HG03175 (cell line): ENCODE measurements around the gene AKAP5.
"Not testable (repeated sequence)": the region's sequence is repeated elsewhere in the genome, so short reads cannot be mapped to it uniquely, and the experiment has no call there.

Source experiments
- ATAC-seq: cut with Tn5 transposase; IDR thresholded peaks from one replicate; pipeline ENCODE4 v1.9.1; 2021; ENCODE audit warnings: mild to moderate bottlenecking, moderate library complexity; ENCODE audit not compliant: unreplicated experiment

AKAP5 gene

GRCh38 chr14:64502456-64502855 is 37.2 kb downstream of the AKAP5 start:
- ATAC-seq: no peak

GRCh38 chr14:64502887-64503433 is 37.7 kb downstream of the AKAP5 start:
- peak; percentile 4 for ATAC-seq

DNA sequence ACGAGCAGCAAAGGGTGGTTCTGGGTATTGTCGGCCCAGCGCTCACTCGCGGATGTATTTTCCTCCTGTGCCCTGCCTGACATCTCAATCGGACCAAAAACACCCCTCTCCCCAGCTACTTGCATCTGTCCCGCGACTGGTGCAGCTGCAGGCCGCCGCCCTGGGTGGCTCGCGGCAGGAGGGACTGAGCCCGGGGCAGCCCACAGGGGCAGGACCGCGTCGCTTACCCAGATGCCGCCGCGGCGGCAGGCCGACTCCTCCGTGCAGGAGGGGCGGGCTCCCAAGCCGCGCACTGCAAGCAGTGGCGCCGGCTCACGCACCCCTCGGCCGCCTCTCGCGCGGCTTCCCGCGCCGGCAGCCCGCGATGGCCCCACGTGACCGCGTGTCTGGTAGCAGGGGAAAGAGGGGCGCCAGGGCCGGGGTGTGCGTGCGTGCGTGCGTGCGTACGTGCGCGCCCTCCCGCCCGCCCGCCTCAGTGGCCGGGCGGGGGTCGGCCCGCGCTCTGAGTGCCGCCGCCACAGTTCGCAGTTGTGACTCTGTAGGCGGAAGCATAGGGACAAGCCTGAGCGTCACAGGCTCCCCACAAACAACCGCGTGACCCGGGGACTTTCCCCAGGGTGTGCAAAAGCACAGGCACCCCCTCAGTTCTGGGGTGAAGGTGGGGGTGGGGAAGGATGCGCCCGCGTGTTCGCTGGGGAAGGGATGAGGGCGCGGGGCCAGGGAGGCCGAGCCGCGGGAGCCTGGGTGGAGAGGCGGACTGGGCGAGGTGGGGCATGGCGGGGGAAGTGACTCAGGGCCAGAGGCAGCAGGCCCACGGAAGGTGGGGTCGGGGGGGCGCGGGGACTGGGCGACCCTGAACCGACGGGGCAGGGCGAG is 38.4 kb downstream of the AKAP5 start, which contains the start of gene ZBTB25:
Gene ZBTB25 (minus strand): TSS at position 405 of the 876 bp plus-strand sequence. CDS start 13,305 bp downstream, outside the sequence.
- ATAC-seq: peak; percentile 64

- peak; percentile 29 for ATAC-seq
Observed at GRCh38 chr14:64504310-64504896, 39.1 kb downstream of the AKAP5 start, which contains the start of gene ZBTB1. TSS of gene ZBTB1 (plus strand) at chr14:64504770. CDS start at chr14:64521505, 16,735 bp downstream.

GRCh38 chr14:64504897-64505794 is 39.8 kb downstream of the AKAP5 start:
- ATAC-seq: peak; percentile 21

GRCh38 chr14:64506721-64507120 is 41.4 kb downstream of the AKAP5 start:
- no peak for ATAC-seq

DNA sequence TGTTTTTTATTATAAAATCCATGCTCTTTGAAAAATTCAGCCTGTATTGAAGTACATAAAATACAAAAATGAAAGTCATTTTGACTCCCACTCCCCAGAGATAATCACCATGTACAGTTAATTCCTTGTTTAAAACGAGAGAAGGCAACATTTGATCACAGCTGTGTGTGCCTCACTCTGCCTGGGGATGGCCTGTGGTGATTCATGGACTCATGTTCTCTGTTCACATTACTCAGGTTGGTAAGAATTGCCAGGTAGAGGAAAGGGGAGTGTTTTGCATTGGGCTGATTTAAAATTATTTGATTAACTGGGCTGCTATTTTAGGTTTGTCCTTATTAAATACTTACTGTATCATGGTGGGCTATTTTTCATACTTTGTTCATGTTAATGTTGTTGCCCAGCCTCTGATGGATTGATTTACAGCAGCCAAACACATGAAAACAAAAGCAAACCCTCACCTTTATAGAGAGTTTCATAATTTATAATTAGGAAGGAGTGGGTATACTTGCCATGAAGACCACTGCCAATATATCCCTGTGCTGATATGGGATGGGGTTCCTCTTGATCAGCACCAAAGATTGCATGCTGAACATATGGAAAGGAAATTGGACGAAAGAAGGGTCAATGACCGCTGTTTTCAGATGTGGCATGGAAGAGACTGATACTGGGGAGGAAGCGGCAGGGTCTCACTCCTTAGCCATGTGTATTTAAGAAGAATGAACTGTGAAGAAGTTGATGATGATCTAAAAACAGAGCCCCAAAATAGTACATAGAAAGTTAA is 42.3 kb downstream of the AKAP5 start:
- ATAC-seq: no peak

DNA sequence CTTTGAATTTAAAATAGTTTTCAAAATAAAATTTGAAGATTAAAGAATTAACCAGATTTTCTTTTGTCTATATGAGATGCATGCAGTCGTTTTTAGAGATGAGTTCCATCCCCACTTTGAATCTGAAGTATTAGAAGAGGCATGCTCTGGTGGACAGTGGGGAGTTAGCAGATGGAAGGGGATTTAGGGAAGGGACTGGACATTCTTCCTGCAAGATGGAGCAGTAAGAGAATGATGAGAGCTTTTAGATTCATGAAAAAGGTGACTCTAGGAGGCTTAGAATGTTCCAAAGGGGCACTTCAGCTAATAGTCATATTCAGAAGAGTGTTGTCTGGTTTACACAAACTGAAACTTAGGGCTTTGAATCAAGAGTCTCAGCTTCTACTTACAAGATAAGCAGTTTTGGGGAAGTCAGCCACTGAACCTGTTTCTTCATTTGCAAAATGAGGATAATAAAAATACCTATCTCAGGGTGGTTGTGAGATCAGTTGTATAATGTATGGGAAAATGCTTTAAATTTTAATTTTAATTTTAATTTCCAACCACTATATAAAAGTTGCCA is 43.0 kb downstream of the AKAP5 start:
- no peak for ATAC-seq

GRCh38 chr14:64509036-64509435 is 43.7 kb downstream of the AKAP5 start:
- ATAC-seq: no peak

DNA sequence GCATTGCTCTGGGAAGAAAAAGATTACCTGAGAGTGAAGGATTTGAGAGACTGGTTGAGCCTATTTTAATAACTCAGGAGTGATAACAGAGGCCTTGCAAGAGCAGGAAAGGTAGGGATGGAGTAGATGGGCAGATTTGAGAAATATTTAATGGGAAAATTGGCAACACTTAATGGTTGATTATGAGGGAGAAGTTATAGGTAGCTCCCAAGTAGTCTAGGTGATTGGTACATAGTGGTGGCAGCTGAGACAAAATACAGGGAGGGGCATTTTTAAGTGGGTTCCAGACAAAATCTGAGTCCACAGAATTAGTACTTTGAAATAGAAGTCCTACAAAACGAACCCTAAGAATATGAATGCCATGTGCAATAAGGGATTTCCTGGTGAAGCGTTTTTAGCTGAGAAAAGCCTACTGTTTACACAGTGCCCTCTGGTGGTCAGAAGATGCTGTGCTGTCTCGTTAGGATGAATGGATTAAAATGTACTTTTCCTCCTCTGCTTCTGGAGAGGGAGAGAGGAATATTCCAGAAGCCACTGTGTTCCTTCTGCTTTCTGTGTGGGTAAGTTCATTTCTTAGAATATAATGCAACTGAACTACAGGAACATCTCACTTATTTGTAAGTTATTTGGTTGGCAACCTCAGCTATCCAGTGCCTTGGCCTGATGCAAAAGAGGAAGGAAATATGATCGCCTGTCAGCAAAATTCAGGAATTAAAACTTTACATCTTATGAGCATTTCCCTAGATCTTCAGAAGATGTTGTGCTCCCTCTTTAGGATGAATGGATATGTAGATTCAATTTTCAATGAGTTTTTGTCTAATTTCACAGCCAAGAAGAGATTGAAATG is 45.7 kb downstream of the AKAP5 start:
- ATAC-seq: peak; percentile 38

- ATAC-seq: no peak
Observed at GRCh38 chr14:64513271-64513670, 48.0 kb downstream of the AKAP5 start.

DNA sequence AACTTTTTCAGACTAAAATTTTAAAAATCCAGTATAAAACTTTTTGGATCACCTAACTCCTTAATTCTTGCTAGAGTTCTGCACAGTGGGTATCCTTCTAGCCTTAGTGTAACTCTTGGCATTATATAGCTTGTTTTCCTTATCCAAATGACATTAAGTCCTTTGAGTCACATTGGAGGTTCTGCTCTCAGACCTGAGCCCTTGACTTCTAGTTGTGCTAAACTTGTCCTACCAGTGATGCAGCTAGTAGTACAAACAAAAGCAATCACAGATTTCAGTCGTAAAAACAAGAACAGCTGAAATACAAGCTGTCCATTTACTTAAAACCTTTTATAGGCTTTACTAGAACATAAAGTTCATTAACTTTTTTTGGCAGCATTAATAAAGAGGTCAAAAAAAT is 49.8 kb downstream of the AKAP5 start:
- no peak for ATAC-seq

- ATAC-seq: no peak
Observed at GRCh38 chr14:64516969-64517368, 51.7 kb downstream of the AKAP5 start.

GRCh38 chr14:64517667-64518066 is 52.4 kb downstream of the AKAP5 start:
- ATAC-seq: not testable (repeated sequence)

DNA sequence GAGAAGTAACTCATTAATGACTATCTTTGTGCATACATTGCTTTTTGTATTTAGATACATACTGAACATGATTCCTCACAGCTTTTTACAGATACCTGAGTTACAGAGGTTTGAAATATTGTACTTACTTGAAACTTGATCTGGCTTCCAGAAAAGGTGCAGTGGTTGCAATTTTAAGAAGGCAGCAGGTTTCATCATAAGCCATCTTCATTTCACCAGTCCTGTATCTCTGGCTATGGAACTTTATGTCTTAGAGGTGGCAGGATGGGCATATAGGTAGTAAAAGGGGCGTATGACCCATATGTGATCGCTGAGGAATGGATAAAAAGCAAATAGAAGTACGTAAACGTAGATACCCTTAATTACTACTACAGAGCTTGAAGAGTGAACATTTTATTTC is 52.9 kb downstream of the AKAP5 start:
- no peak for ATAC-seq

DNA sequence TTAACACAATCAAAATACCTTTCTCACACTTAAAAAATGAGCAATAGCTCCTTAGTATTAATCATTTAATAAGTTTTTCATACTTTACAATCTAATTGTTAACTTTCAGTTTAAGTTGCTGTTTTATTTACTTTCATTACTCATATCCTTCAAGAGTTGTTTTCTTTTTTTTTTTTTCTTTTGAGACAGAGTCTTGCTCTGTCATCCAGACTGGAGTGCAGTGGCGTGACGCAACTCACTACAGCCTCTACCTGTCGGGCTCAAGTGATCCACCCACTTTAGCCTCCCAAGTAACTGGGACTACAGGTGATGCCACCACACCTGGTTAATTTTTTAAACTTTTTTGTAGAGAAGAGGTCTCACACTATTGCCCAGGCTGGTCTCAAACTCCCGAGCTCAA is 55.4 kb downstream of the AKAP5 start:
- no peak for ATAC-seq

DNA sequence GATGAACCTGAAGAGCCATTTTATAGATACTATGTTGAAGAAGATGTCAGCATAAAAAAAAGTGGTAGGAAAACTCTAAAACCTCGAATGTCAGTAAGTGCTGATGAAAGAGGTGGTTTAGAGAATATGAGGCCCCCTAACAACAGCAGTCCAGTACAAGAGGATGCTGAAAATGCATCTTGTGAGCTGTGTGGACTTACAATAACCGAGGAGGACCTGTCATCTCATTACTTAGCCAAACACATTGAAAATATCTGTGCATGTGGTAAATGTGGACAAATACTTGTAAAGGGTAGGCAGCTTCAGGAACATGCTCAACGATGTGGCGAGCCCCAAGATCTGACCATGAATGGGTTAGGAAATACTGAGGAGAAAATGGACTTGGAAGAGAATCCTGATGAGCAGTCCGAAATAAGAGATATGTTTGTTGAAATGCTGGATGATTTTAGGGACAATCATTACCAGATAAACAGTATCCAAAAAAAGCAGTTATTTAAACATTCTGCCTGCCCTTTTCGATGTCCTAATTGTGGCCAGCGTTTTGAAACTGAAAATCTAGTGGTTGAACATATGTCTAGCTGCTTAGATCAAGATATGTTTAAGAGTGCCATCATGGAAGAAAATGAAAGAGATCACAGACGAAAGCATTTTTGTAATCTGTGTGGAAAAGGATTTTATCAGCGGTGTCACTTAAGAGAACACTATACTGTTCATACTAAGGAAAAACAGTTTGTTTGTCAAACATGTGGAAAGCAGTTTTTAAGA is 57.5 kb downstream of the AKAP5 start:
- ATAC-seq: no peak
